AG04449 (cell line): ENCODE measurements around the gene HIRA.
"Not testable (repeated sequence)": the region's sequence is repeated elsewhere in the genome, so short reads cannot be mapped to it uniquely, and the experiment has no call there.

Source experiments
- CTCF ChIA-PET: fragments of 350-600 bp; formaldehyde crosslinking; extraction: SDS; loops from one replicate; lab custom pipeline; 2021; ENCODE audit warnings: antibody characterized with exemption; lab: Yijun Ruan, JAX
- POLR2A ChIA-PET: fragments of 400-600, 350-600 bp; formaldehyde crosslinking; extraction: SDS; loops from one replicate; lab custom pipeline; 2020; ENCODE audit warnings: antibody characterized with exemption, inconsistent platforms; lab: Yijun Ruan, JAX
- DNase-seq: peaks from one replicate; pipeline ENCODE4 v3.0.0-alpha.2; 2010; ENCODE audit warnings: low read depth, low spot score
- H3K4me3 ChIP-seq: 2 replicates; pipeline ENCODE4 v1.5.1; 2011; ENCODE audit warnings: low read depth, mild to moderate bottlenecking, control low read depth, low read length
- TF ChIP-seq, protein P1 (sequence below): IDR thresholded peaks from one replicate; pipeline ENCODE4 v1.5.1; 2011; ENCODE audit warnings: mild to moderate bottlenecking, moderate library complexity, low read length, control low read depth, inconsistent platforms; ENCODE audit not compliant: insufficient read depth; ENCODE audit errors: missing control alignments

HIRA gene

DNA sequence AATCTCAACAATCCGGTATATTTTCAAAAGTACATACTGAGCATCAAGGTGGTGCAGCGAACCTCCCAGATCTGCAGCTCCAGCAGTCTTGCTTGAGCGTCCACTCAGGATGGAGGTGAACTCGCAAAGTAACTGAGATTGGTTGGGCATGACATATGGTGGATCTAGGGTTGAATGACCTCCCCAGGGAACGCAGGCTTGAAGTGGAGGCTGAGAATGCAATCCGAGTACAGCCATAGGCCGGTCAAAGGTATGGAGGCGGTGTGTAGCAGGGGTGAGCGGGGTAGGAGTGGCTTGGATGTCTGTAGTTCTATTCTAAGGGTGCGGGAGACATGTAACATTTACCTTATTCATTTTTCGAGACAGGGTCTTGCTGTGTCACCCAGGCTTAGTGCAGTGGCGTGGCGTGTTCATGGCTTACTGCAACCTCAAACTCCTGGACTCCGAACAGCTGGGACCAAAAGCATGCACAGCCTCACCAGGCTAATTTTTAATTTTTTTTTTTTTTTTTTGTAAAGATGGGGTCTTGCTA, 16.6 kb upstream of the HIRA start:
- H3K4me3 ChIP-seq: peak overlapping the region; percentile 78
- DNase-seq: no peak
- ChIA-PET CTCF (interaction anchor here (1.3 kb wide), 1 partner anchor 13 kb away, joined by 4 read pairs; no protein-coding TSS in a partner anchor), POLR2A (interaction anchor here (1.9 kb wide), 1 partner anchor 16 kb away, joined by 5 read pairs; the partner anchor contains the start of genes HIRA and MRPL40)
- TF ChIP-seq, protein P1, sequence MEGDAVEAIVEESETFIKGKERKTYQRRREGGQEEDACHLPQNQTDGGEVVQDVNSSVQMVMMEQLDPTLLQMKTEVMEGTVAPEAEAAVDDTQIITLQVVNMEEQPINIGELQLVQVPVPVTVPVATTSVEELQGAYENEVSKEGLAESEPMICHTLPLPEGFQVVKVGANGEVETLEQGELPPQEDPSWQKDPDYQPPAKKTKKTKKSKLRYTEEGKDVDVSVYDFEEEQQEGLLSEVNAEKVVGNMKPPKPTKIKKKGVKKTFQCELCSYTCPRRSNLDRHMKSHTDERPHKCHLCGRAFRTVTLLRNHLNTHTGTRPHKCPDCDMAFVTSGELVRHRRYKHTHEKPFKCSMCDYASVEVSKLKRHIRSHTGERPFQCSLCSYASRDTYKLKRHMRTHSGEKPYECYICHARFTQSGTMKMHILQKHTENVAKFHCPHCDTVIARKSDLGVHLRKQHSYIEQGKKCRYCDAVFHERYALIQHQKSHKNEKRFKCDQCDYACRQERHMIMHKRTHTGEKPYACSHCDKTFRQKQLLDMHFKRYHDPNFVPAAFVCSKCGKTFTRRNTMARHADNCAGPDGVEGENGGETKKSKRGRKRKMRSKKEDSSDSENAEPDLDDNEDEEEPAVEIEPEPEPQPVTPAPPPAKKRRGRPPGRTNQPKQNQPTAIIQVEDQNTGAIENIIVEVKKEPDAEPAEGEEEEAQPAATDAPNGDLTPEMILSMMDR: no peak

DNA sequence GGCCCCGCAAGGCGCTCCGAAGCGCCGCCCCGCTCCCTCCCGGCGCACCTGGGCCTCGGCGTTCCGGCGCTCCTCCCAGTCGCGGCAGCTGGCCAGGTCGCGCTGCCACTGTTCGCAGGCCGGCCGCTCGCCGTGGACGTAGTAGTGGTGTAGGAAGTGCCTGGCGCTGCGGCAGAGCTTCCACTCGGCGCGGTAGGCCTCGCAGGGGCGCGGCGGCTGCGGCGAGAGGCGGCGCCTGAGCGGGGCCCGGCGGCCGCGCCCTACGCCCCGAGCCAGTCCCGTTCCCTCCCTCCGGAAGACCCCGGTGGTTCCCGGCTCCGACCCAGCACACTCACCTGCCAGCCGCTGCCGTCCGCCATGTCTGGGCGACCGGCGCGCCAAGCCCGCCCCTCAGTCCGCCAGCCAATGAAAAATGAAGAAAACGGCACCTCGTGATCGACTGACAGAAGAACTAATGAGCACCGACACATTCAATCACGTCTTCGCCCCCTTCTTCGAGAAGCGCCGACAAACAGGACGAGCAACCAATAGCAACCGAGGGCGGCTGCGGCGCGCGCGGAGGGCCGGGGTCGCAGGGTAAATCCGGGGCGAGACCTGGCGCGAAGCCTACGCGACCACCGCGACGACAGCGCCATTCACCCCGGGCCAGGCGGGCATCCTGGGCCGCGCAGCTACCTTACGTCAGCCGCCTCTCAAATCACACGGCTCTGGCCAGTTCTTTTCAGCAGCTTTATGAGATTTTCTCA, 16.0 kb upstream of the HIRA start, which contains the start of gene C22orf39:
Gene C22orf39, minus strand, starts transcription at position 382 of the 746 bp plus-strand sequence. Its CDS starts 23 bp downstream, at position 359.
- TF ChIP-seq, protein P1: no peak
- CTCF ChIA-PET: interaction anchor here (1.3 kb wide), 1 partner anchor 12 kb away, joined by 4 read pairs; no protein-coding TSS in a partner anchor
- peak; percentile 59 for DNase-seq
- POLR2A ChIA-PET: interaction anchor here (1.9 kb wide), 1 partner anchor 15 kb away, joined by 5 read pairs; the partner anchor contains the start of genes HIRA and MRPL40
- peak within 1 kb of the TSS; percentile 78 for H3K4me3 ChIP-seq

DNA sequence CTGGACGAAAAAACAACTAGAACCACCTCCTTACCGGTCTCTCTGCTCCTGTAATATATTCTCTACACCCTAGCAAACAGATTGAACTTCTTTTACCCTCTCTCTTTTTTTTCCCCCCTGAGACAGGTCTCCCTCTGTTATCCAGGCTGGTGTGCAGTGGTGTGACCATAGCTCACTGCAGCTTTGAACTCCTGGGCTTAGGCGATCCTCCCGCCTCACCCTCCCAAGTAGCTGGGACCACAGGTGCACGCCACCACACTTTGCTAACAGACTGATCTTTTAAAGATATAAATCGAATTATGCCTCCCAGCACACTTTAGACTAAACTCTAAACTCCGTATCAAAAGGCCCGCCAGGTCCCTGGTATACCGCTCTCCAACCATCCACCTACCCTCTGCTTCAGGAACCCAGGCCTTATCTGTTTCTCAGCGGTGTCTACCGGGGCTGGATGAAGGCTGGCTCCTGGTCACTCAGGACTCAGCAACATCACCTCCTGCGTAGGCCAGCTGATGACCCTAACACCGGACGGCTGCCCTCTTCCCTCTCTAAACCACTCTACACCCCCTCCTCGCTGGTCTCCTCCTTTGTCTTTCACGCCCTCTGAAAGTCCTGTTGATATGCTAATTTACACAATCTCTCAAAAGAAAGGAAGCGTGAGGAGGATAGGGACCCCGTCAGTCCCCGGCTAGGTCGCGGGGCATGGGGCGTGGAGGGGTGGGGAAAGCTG, 15.2 kb upstream of the HIRA start:
- ChIA-PET POLR2A (interaction anchor here (1.9 kb wide), 1 partner anchor 15 kb away, joined by 5 read pairs; the partner anchor contains the start of genes HIRA and MRPL40), CTCF (interaction anchor here (1.3 kb wide), 1 partner anchor 11 kb away, joined by 4 read pairs; no protein-coding TSS in a partner anchor)
- TF ChIP-seq, protein P1: no peak
- no peak for DNase-seq
- peak overlapping the region; percentile 78 for H3K4me3 ChIP-seq

DNA sequence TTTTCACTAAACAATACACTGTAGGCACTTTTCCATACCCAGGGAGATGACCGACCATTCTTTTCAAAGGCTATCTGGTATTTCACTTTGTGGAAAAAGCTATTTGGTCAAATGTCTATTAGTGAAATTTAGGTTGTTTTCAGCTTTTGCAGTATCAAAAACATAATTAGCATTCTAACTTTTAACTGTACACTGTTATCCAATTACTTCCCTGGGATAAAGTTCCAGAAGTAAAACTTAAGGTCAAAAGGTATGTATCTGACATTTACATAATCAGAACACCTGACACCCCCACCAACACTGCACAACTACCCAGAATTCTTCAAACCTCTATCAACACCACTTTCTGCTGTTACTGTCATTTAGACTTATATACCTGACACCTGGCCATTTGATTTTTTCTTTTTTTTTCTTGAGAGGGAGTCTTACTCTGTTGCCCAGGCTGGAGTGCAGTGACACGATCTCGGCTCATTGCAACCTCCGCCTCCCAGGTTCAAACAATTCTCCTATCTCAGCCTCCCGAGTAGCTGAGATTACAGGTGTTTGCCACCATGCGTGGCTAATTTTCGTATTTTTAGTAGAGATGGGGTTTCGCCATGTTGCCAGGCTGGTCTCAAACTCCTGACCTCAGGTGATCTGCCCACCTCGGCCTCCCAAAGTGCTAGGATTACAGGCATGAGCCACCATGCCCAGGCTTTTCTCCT, 13.9 kb upstream of the HIRA start:
- DNase-seq, H3K4me3 ChIP-seq, POLR2A ChIA-PET: not testable (repeated sequence)
- CTCF ChIA-PET: interaction anchor here (1.2 kb wide), 1 partner anchor 11 kb away, joined by 3 read pairs; no protein-coding TSS in a partner anchor

DNA sequence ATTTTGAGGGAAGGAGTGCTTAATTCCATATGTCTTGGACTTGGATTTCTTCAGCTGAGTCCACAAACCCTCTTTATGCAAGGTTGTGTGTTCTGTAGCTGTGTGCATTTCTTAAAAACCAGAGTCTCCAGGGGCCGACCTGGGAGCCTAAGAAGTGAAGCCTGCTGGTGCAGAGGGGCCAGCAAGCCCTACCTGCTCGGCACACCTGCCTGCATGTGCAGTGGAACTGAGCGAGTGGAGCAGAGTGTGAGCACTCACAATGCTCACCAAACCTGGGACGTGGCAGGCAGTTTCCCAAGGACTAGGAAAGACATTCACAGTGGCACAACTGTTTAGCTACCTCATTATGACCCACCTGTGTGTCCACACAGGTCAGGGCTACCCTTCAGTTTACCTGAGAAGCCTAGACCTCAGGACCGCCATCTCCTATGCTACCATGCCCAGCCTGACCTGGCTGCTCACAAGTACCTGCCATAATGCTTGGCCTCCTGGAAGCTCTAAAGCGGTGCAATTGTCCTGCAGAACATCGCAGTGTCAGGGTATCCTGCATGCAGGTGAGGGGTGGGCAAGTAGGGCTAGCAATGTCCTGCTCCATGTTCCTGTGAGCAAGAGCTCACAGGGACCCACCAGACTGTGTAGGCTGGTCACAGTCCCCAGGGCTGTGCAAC, 12.1 kb upstream of the HIRA start:
- TF ChIP-seq, protein P1: no peak
- ChIA-PET POLR2A (interaction anchor here (1.2 kb wide), 1 partner anchor 12 kb away, joined by 4 read pairs; the partner anchor contains the start of gene HIRA), CTCF (interaction anchor here (2.0 kb wide), 1 partner anchor 186 kb away, joined by 9 read pairs; no protein-coding TSS in a partner anchor)
- no peak overlapping the region for H3K4me3 ChIP-seq
- DNase-seq: no peak

DNA sequence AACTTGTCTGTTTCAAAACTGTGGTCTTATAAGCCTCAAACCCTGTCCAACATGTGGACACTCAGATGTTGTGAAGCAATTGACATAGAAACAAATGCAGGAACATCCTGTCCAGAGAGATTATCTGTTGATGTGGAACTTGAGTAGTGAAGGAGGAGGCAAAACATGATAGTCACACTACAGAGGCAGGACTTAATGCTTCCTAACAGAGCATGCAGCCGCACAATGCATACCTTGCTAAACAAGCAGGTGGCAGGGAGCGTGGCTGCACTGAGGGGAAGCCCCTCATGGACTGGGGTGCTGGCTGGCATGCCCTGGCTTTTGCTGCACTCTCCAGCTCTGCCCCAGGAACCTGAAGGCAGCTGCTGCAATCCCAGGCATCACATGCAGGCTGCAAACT, 10.6 kb upstream of the HIRA start:
- ChIA-PET CTCF (no interaction called here), POLR2A (no interaction called here)
- DNase-seq: no peak
- no peak overlapping the region for H3K4me3 ChIP-seq
- TF ChIP-seq, protein P1: no peak
